ENCODE measurements around the gene SRD5A1.

GRCh38 chr5:6723816-6724300 lies 90.6 kb downstream of the SRD5A1 start:
- TF ChIP-seq, protein P1, sequence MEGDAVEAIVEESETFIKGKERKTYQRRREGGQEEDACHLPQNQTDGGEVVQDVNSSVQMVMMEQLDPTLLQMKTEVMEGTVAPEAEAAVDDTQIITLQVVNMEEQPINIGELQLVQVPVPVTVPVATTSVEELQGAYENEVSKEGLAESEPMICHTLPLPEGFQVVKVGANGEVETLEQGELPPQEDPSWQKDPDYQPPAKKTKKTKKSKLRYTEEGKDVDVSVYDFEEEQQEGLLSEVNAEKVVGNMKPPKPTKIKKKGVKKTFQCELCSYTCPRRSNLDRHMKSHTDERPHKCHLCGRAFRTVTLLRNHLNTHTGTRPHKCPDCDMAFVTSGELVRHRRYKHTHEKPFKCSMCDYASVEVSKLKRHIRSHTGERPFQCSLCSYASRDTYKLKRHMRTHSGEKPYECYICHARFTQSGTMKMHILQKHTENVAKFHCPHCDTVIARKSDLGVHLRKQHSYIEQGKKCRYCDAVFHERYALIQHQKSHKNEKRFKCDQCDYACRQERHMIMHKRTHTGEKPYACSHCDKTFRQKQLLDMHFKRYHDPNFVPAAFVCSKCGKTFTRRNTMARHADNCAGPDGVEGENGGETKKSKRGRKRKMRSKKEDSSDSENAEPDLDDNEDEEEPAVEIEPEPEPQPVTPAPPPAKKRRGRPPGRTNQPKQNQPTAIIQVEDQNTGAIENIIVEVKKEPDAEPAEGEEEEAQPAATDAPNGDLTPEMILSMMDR (IDR thresholded peaks at IDR 0.05), result no peak
- TF ChIP-seq POLR2A (IDR thresholded peaks at IDR 0.05), result no peak
